Stimulated activated naive CD8-positive, alpha-beta T cell treated with anti-CD3 and anti-CD28 coated beads, Interleukin-15, Interleukin-2, amounts not matched to agents 100 ng/mL and 50 ng/mL, for 24 hours (primary cell): ENCODE data around the gene USP17L15.
"Not testable (repeated sequence)": the region's sequence is repeated elsewhere in the genome, so short reads cannot be mapped to it uniquely, and the experiment has no call there.

Experiments
- H3K27ac Mint-ChIP-seq: one replicate; pipeline ENCODE4 v1.8.0; 2021; ENCODE audit warnings: mild to moderate bottlenecking, mixed read lengths
- H3K27me3 Mint-ChIP-seq: one replicate; pipeline ENCODE4 v1.8.0; 2021; ENCODE audit warnings: mixed read lengths
- H3K36me3 Mint-ChIP-seq: one replicate; pipeline ENCODE4 v1.8.0; 2021; ENCODE audit warnings: low read depth, mixed read lengths
- H3K4me1 Mint-ChIP-seq: one replicate; pipeline ENCODE4 v1.8.0; 2021; ENCODE audit warnings: low read depth, mixed read lengths
- H3K4me3 Mint-ChIP-seq: one replicate; pipeline ENCODE4 v1.8.0; 2021; ENCODE audit warnings: mild to moderate bottlenecking, mixed read lengths
- H3K9me3 Mint-ChIP-seq: one replicate; pipeline ENCODE4 v1.8.0; 2021; ENCODE audit warnings: mixed read lengths

The USP17L15 gene, protein sequence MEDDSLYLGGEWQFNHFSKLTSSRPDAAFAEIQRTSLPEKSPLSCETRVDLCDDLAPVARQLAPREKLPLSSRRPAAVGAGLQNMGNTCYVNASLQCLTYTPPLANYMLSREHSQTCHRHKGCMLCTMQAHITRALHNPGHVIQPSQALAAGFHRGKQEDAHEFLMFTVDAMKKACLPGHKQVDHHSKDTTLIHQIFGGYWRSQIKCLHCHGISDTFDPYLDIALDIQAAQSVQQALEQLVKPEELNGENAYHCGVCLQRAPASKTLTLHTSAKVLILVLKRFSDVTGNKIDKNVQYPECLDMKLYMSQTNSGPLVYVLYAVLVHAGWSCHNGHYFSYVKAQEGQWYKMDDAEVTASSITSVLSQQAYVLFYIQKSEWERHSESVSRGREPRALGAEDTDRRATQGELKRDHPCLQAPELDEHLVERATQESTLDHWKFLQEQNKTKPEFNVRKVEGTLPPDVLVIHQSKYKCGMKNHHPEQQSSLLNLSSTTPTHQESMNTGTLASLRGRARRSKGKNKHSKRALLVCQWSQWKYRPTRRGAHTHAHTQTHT

DNA sequence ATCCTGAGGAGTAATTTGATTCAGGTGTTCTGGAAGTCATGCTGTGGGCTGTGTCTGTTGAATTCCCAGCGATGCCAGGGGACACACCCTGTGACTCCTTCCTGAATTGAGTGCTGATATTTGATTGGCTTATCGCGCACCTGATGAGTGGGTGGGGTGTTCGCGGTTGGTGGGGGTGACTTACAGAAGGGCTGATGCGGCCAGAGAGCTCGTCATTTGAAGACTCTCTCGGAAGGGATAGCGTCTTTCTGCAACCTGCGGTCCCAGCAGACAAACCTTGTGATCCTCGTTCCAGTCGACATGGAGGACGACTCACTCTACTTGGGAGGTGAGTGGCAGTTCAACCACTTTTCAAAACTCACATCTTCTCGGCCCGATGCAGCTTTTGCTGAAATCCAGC lies at the start of gene USP17L15:
Gene USP17L15, plus strand, starts transcription at position 301 of the 400 bp plus-strand sequence. Its CDS starts 0 bp downstream, at position 301.
- not testable (repeated sequence) for H3K36me3 Mint-ChIP-seq, H3K9me3 Mint-ChIP-seq, H3K27ac Mint-ChIP-seq

DNA sequence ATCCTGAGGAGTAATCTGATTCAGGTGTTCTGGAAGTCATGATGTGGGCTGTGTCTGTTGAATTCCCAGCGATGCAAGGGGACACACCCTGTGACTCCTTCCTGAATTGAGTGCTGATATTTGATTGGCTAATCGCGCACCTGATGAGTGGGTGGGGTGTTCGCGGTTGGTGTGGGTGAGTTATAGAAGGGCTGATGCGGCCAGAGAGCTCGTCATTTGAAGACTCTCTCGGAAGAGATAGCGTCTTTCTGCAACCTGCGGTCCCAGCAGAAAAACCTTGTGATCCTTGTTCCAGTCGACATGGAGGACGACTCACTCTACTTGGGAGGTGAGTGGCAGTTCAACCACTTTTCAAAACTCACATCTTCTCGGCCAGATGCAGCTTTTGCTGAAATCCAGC lies 23.8 kb upstream of the USP17L15 start, which contains the start of gene USP17L10:
Gene USP17L10, plus strand, starts transcription at position 301 of the 400 bp plus-strand sequence. Its CDS starts 0 bp downstream, at position 301.
- H3K9me3 Mint-ChIP-seq, H3K4me1 Mint-ChIP-seq, H3K27me3 Mint-ChIP-seq, H3K27ac Mint-ChIP-seq, H3K36me3 Mint-ChIP-seq, H3K4me3 Mint-ChIP-seq: not testable (repeated sequence)

More for the DNA sequence above, at the start of gene USP17L15:
- H3K4me1 Mint-ChIP-seq, H3K4me3 Mint-ChIP-seq, H3K27me3 Mint-ChIP-seq: not testable (repeated sequence)

DNA sequence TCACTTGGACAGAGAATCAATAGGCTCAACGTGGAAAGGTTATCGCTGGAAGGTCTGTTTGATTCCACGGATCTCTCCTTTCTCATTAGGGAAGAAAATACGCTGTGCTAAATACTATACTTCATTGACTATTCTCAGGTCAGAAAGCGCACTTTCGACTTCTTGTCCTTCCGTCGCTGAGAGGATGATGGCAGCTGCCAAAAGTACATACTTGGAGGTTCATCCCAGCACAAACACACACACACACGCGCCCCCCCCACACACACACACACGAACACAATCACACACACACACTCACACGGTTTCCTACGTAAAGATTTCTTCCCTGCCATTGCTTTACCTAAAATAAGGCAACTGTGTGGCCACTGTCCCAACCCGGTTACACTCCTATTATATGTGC lies 19.5 kb upstream of the USP17L15 start:
- not testable (repeated sequence) for H3K9me3 Mint-ChIP-seq, H3K27me3 Mint-ChIP-seq, H3K27ac Mint-ChIP-seq, H3K4me3 Mint-ChIP-seq, H3K36me3 Mint-ChIP-seq, H3K4me1 Mint-ChIP-seq

DNA sequence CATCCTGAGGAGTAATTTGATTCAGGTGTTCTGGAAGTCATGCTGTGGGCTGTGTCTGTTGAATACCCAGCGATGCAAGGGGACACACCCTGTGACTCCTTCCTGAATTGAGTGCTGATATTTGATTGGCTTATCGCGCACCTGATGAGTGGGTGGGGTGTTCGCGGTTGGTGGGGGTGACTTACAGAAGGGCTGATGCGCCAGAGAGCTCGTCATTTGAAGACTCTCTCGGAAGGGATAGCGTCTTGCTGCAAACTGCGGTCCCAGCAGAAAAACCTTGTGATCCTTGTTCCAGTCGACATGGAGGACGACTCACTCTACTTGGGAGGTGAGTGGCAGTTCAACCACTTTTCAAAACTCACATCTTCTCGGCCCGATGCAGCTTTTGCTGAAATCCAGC lies 19.1 kb upstream of the USP17L15 start, which contains the start of gene USP17L11:
Gene USP17L11, plus strand, starts transcription at position 301 of the 400 bp plus-strand sequence. Its CDS starts 0 bp downstream, at position 301.
- not testable (repeated sequence) for H3K4me1 Mint-ChIP-seq, H3K27ac Mint-ChIP-seq, H3K27me3 Mint-ChIP-seq, H3K36me3 Mint-ChIP-seq, H3K9me3 Mint-ChIP-seq, H3K4me3 Mint-ChIP-seq

DNA sequence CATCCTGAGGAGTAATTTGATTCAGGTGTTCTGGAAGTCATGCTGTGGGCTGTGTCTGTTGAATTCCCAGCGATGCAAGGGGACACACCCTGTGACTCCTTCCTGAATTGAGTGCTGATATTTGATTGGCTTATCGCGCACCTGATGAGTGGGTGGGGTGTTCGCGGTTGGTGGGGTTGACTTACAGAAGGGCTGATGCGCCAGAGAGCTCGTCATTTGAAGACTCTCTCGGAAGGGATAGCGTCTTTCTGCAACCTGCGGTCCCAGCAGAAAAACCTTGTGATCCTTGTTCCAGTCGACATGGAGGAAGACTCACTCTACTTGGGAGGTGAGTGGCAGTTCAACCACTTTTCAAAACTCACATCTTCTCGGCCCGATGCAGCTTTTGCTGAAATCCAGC lies 14.3 kb upstream of the USP17L15 start, which contains the start of gene USP17L12:
Gene USP17L12, plus strand, starts transcription at position 301 of the 400 bp plus-strand sequence. Its CDS starts 0 bp downstream, at position 301.
- H3K4me3 Mint-ChIP-seq, H3K4me1 Mint-ChIP-seq, H3K36me3 Mint-ChIP-seq, H3K27me3 Mint-ChIP-seq, H3K9me3 Mint-ChIP-seq, H3K27ac Mint-ChIP-seq: not testable (repeated sequence)

DNA sequence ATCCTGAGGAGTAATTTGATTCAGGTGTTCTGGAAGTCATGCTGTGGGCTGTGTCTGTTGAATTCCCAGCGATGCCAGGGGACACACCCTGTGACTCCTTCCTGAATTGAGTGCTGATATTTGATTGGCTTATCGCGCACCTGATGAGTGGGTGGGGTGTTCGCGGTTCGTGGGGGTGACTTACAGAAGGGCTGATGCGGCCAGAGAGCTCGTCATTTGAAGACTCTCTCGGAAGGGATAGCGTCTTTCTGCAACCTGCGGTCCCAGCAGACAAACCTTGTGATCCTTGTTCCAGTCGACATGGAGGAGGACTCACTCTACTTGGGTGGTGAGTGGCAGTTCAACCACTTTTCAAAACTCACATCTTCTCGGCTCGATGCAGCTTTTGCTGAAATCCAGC lies 9.6 kb upstream of the USP17L15 start, which contains the start of gene USP17L13:
Gene USP17L13, plus strand, starts transcription at position 301 of the 400 bp plus-strand sequence. Its CDS starts 0 bp downstream, at position 301.
- not testable (repeated sequence) for H3K27me3 Mint-ChIP-seq, H3K4me1 Mint-ChIP-seq, H3K36me3 Mint-ChIP-seq, H3K4me3 Mint-ChIP-seq, H3K27ac Mint-ChIP-seq, H3K9me3 Mint-ChIP-seq

DNA sequence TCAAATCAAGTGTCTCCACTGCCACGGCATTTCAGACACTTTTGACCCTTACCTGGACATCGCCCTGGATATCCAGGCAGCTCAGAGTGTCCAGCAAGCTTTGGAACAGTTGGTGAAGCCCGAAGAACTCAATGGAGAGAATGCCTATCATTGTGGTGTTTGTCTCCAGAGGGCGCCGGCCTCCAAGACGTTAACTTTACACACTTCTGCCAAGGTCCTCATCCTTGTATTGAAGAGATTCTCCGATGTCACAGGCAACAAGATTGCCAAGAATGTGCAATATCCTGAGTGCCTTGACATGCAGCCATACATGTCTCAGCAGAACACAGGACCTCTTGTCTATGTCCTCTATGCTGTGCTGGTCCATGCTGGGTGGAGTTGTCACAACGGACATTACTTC lies 3.9 kb upstream of the USP17L15 start:
- not testable (repeated sequence) for H3K27me3 Mint-ChIP-seq, H3K9me3 Mint-ChIP-seq, H3K4me3 Mint-ChIP-seq, H3K4me1 Mint-ChIP-seq, H3K27ac Mint-ChIP-seq, H3K36me3 Mint-ChIP-seq

DNA sequence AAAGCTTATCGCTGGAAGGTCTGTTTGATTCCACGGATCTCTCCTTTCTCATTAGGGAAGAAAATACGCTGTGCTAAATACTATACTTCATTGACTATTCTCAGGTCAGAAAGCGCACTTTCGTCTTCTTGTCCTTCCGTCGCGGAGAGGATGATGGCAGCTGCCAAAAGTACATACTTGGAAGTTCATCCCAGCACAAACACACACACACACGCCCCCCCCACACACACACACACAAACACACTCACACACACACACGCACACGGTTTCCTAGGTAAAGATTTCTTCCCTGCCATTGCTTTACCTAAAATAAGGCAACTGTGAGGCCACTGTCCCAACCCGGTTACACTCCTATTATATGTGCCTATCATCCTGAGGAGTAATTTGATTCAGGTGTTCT lies 4.3 kb downstream of the USP17L15 start:
- H3K27me3 Mint-ChIP-seq, H3K4me3 Mint-ChIP-seq, H3K27ac Mint-ChIP-seq, H3K4me1 Mint-ChIP-seq, H3K36me3 Mint-ChIP-seq, H3K9me3 Mint-ChIP-seq: not testable (repeated sequence)

DNA sequence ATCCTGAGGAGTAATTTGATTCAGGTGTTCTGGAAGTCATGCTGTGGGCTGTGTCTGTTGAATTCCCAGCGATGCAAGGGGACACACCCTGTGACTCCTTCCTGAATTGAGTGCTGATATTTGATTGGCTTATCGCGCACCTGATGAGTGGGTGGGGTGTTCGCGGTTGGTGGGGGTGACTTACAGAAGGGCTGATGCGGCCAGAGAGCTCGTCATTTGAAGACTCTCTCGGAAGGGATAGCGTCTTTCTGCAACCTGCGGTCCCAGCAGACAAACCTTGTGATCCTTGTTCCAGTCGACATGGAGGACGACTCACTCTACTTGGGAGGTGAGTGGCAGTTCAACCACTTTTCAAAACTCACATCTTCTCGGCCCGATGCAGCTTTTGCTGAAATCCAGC lies 9.4 kb downstream of the USP17L15 start, which contains the start of gene USP17L17:
Gene USP17L17, plus strand, starts transcription at position 301 of the 400 bp plus-strand sequence. Its CDS starts 0 bp downstream, at position 301.
- H3K27me3 Mint-ChIP-seq, H3K36me3 Mint-ChIP-seq, H3K9me3 Mint-ChIP-seq, H3K4me3 Mint-ChIP-seq, H3K4me1 Mint-ChIP-seq, H3K27ac Mint-ChIP-seq: not testable (repeated sequence)

DNA sequence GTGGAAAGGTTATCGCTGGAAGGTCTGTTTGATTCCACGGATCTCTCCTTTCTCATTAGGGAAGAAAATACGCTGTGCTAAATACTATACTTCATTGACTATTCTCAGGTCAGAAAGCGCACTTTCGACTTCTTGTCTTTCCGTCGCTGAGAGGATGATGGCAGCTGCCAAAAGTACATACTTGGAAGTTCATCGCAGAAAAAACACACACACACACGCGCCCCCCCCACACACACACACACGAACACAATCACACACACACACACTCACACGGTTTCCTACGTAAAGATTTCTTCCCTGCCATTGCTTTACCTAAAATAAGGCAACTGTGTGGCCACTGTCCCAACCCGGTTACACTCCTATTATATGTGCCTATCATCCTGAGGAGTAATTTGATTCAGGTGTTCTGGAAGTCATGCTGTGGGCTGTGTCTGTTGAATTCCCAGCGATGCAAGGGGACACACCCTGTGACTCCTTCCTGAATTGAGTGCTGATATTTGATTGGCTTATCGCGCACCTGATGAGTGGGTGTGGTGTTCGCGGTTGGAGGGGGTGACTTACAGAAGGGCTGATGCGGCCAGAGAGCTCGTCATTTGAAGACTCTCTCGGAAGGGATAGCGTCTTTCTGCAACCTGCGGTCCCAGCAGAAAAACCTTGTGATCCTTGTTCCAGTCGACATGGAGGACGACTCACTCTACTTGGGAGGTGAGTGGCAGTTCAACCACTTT lies 13.9 kb downstream of the USP17L15 start, which contains the start of gene USP17L18:
Gene USP17L18, plus strand, starts transcription at position 678 of the 728 bp plus-strand sequence. Its CDS starts 0 bp downstream, at position 678.
- H3K27ac Mint-ChIP-seq, H3K36me3 Mint-ChIP-seq, H3K4me3 Mint-ChIP-seq, H3K4me1 Mint-ChIP-seq, H3K27me3 Mint-ChIP-seq, H3K9me3 Mint-ChIP-seq: not testable (repeated sequence)

DNA sequence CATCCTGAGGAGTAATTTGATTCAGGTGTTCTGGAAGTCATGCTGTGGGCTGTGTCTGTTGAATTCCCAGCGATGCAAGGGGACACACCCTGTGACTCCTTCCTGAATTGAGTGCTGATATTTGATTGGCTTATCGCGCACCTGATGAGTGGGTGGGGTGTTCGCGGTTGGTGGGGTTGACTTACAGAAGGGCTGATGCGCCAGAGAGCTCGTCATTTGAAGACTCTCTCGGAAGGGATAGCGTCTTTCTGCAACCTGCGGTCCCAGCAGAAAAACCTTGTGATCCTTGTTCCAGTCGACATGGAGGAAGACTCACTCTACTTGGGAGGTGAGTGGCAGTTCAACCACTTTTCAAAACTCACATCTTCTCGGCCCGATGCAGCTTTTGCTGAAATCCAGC lies 18.9 kb downstream of the USP17L15 start, which contains the start of gene USP17L19:
Gene USP17L19, plus strand, starts transcription at position 301 of the 400 bp plus-strand sequence. Its CDS starts 0 bp downstream, at position 301.
- H3K9me3 Mint-ChIP-seq, H3K4me3 Mint-ChIP-seq, H3K36me3 Mint-ChIP-seq, H3K27me3 Mint-ChIP-seq, H3K4me1 Mint-ChIP-seq, H3K27ac Mint-ChIP-seq: not testable (repeated sequence)

DNA sequence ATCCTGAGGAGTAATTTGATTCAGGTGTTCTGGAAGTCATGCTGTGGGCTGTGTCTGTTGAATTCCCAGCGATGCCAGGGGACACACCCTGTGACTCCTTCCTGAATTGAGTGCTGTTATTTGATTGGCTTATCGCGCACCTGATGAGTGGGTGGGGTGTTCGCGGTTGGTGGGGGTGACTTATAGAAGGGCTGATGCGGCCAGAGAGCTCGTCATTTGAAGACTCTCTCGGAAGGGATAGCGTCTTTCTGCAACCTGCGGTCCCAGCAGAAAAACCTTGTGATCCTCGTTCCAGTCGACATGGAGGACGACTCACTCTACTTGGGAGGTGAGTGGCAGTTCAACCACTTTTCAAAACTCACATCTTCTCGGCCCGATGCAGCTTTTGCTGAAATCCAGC lies 23.6 kb downstream of the USP17L15 start, which contains the start of gene USP17L20:
Gene USP17L20, plus strand, starts transcription at position 301 of the 400 bp plus-strand sequence. Its CDS starts 0 bp downstream, at position 301.
- not testable (repeated sequence) for H3K27ac Mint-ChIP-seq, H3K36me3 Mint-ChIP-seq, H3K4me3 Mint-ChIP-seq, H3K9me3 Mint-ChIP-seq, H3K4me1 Mint-ChIP-seq, H3K27me3 Mint-ChIP-seq

DNA sequence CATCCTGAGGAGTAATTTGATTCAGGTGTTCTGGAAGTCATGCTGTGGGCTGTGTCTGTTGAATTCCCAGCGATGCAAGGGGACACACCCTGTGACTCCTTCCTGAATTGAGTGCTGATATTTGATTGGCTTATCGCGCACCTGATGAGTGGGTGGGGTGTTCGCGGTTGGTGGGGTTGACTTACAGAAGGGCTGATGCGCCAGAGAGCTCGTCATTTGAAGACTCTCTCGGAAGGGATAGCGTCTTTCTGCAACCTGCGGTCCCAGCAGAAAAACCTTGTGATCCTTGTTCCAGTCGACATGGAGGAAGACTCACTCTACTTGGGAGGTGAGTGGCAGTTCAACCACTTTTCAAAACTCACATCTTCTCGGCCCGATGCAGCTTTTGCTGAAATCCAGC lies 28.4 kb downstream of the USP17L15 start, which contains the start of gene USP17L21:
Gene USP17L21, plus strand, starts transcription at position 301 of the 400 bp plus-strand sequence. Its CDS starts 0 bp downstream, at position 301.
- not testable (repeated sequence) for H3K4me1 Mint-ChIP-seq

DNA sequence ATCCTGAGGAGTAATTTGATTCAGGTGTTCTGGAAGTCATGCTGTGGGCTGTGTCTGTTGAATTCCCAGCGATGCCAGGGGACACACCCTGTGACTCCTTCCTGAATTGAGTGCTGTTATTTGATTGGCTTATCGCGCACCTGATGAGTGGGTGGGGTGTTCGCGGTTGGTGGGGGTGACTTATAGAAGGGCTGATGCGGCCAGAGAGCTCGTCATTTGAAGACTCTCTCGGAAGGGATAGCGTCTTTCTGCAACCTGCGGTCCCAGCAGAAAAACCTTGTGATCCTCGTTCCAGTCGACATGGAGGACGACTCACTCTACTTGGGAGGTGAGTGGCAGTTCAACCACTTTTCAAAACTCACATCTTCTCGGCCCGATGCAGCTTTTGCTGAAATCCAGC lies 33.1 kb downstream of the USP17L15 start, which contains the start of gene USP17L22:
Gene USP17L22, plus strand, starts transcription at position 301 of the 400 bp plus-strand sequence. Its CDS starts 0 bp downstream, at position 301.
- not testable (repeated sequence) for H3K9me3 Mint-ChIP-seq, H3K27me3 Mint-ChIP-seq

More for the DNA sequence above, 28.4 kb downstream of the USP17L15 start, which contains the start of gene USP17L21:
- not testable (repeated sequence) for H3K4me3 Mint-ChIP-seq, H3K9me3 Mint-ChIP-seq, H3K27ac Mint-ChIP-seq, H3K36me3 Mint-ChIP-seq, H3K27me3 Mint-ChIP-seq

More for the DNA sequence above, 33.1 kb downstream of the USP17L15 start, which contains the start of gene USP17L22:
- H3K27ac Mint-ChIP-seq, H3K4me3 Mint-ChIP-seq, H3K36me3 Mint-ChIP-seq, H3K4me1 Mint-ChIP-seq: not testable (repeated sequence)
